Activated naive CD4-positive, alpha-beta T cell treated with anti-CD3 and anti-CD28 coated beads, Interleukin-2, amount 50 U/mL, for 72 hours (primary cell): ENCODE results near the gene WFS1. TPM values are rescaled to one million over a fixed set of nuclear protein-coding genes. Genes with fewer than 3 reads are reported as not detected.

Source experiments
- ATAC-seq, 2 donors: fragments of 150-1000 bp; cut with Tn5 transposase; 2 replicates each; pipeline ENCODE4 v1.10.0; 2021; ENCODE audit warnings: mild to moderate bottlenecking in 2 of 2, moderate library complexity in 2 of 2
- DNase-seq, 2 donors: peaks; one replicate each; pipeline ENCODE4 v3.0.0; 2021 to 2022; ENCODE audit warnings: low spot score in 2 of 2
- H3K27ac Mint-ChIP-seq, 2 donors: one replicate each; pipeline ENCODE4 v1.8.0; 2022; ENCODE audit warnings: mild to moderate bottlenecking in 2 of 2, mixed read lengths in 2 of 2
- H3K36me3 Mint-ChIP-seq, 2 donors: one replicate each; pipeline ENCODE4 v1.8.0; 2022; ENCODE audit warnings: mixed read lengths in 2 of 2
- H3K9me3 Mint-ChIP-seq, 2 donors: one replicate each; pipeline ENCODE4 v1.8.0; 2022; ENCODE audit warnings: mixed read lengths in 2 of 2
- total RNA-seq, 2 donors: library from RNA; stranded (reverse); gene quantifications; one replicate each; pipeline ENCODE4 v1.2.3, GENCODE V29; 2022

The WFS1 gene
- total RNA-seq, 2 donors from 2014 or later: 1.8 to 3.2 TPM

DNA sequence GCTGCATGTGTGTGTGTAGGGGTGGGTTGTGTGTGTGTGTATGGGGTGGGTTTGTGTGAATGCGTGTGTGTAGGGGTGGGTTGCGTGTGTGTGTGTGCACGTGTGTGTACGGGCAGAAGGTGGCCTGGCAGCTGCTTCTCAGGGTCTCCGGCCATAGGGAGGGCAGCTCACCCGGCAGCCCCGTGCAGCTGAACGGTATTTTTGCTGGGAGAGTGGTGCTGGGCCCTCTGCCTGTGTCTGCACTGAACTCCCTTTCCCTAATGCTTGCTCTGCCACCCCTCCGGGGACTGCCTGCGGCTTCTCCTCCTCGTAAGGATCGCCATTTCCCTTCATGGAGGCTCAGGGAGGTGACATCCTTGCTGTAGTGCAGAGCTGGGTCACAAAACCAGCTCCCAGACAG lies 30.2 kb downstream of the WFS1 start:
- DNase-seq (no peak), ATAC-seq (no peak)
- Mint-ChIP-seq H3K27ac (no peak overlapping the region), H3K9me3 (no peaks in the 10 kb centered on the region), H3K36me3 (peaks cover 0 to 23% of the 10 kb centered on the region in 2 donors)

DNA sequence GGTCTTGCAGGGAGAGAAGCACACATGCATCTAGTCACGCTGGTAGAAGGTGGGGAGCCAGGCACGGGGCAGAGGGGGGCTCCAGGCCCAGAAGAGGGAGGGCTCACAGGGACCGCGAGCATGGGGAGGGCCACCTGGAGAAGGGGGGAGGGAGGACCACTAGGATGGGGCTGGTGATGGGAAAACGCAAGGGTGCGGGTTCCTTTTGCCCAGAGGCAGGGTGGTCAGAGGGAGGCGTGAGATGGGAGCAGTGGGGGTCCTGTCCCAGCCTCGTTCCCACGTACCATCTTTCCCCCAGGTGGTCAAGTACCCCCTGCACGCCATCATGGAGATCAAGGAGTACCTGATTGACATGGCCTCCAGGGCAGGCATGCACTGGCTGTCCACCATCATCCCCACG lies 30.7 kb downstream of the WFS1 start:
- ATAC-seq (no peak), DNase-seq (no peak)
- H3K27ac Mint-ChIP-seq: no peak overlapping the region
- no peaks in the 10 kb centered on the region for H3K9me3 Mint-ChIP-seq
- peaks cover 0 to 23% of the 10 kb centered on the region in 2 donors for H3K36me3 Mint-ChIP-seq

DNA sequence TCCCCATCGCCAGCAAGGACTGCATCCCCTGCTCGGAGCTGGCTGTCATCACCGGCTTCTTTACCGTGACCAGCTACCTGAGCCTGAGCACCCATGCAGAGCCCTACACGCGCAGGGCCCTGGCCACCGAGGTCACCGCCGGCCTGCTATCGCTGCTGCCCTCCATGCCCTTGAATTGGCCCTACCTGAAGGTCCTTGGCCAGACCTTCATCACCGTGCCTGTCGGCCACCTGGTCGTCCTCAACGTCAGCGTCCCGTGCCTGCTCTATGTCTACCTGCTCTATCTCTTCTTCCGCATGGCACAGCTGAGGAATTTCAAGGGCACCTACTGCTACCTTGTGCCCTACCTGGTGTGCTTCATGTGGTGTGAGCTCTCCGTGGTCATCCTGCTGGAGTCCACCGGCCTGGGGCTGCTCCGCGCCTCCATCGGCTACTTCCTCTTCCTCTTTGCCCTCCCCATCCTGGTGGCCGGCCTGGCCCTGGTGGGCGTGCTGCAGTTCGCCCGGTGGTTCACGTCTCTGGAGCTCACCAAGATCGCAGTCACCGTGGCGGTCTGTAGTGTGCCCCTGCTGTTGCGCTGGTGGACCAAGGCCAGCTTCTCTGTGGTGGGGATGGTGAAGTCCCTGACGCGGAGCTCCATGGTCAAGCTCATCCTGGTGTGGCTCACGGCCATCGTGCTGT lies 31.5 kb downstream of the WFS1 start:
- peaks cover 0 to 23% of the 10 kb centered on the region in 2 donors for H3K36me3 Mint-ChIP-seq
- ATAC-seq (no peak), DNase-seq (no peak)
- no peak overlapping the region for H3K27ac Mint-ChIP-seq
- no peaks in the 10 kb centered on the region for H3K9me3 Mint-ChIP-seq

GRCh38 chr4:6301732-6302442 lies 32.2 kb downstream of the WFS1 start:
- no peak for ATAC-seq
- no peaks in the 10 kb centered on the region for H3K9me3 Mint-ChIP-seq
- H3K36me3 Mint-ChIP-seq: peaks cover 0 to 23% of the 10 kb centered on the region in 2 donors
- peak overlapping the region in 1 of 2 donors; percentile 60 for H3K27ac Mint-ChIP-seq
- no peak for DNase-seq

DNA sequence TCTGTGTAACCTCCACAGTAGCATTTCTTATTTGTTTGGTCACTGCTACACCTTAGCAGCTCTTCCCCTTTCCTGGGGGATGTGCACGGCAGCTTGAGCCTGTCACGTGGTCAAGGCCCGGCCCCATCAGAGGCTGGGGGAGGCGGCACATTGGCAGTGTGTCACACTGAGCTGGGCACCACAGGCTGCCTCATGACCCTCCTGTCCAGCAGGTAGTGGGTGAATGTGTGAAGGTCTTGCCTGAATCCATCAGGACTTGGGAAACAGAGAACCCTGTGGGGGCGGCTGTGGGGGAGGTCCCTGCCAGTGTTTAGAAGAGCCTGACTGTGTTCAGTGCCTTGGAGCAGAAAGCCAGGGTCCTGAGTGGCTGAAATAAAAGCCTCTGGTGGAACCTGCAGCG lies 33.2 kb downstream of the WFS1 start:
- Mint-ChIP-seq H3K27ac (peak overlapping the region in 1 of 2 donors; percentile 9), H3K9me3 (no peaks in the 10 kb centered on the region), H3K36me3 (peaks cover 0 to 23% of the 10 kb centered on the region in 2 donors)
- DNase-seq: no peak
- no peak for ATAC-seq

DNA sequence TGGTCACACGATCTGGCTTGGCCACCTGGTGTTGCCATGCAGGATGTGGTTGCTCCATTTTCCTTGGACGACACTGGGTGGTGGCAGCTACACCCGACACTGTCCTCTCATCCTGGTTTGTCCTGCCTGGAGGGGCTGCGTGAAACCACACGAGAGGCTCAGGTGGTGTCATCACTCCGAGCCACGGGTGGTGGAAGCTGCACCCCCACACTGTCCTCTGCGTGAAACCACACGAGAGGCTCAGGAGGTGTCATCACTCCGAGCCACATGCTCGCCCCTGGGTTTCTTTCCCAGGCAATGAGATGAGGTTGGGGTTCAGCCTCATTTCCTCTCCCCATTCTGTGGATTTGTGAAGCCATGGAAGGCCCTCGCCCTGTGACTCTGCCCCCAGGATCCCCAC lies 34.3 kb downstream of the WFS1 start:
- Mint-ChIP-seq H3K27ac (no peak overlapping the region), H3K36me3 (peaks cover 7 to 29% of the 10 kb centered on the region in 2 donors), H3K9me3 (peaks cover 0 to 5% of the 10 kb centered on the region in 2 donors)
- ATAC-seq: no peak
- no peak for DNase-seq

- ATAC-seq (no peak), DNase-seq (no peak)
- peaks cover 0 to 5% of the 10 kb centered on the region in 2 donors for H3K9me3 Mint-ChIP-seq
- no peak overlapping the region for H3K27ac Mint-ChIP-seq
- H3K36me3 Mint-ChIP-seq: peaks cover 7 to 23% of the 10 kb centered on the region in 2 donors
Observed at GRCh38 chr4:6306299-6306698, 36.6 kb downstream of the WFS1 start.

GRCh38 chr4:6307230-6307629 lies 37.6 kb downstream of the WFS1 start:
- Mint-ChIP-seq H3K9me3 (peaks cover 0 to 5% of the 10 kb centered on the region in 2 donors), H3K27ac (no peak overlapping the region), H3K36me3 (peaks cover 7 to 13% of the 10 kb centered on the region in 2 donors)
- DNase-seq: no peak
- no peak for ATAC-seq

DNA sequence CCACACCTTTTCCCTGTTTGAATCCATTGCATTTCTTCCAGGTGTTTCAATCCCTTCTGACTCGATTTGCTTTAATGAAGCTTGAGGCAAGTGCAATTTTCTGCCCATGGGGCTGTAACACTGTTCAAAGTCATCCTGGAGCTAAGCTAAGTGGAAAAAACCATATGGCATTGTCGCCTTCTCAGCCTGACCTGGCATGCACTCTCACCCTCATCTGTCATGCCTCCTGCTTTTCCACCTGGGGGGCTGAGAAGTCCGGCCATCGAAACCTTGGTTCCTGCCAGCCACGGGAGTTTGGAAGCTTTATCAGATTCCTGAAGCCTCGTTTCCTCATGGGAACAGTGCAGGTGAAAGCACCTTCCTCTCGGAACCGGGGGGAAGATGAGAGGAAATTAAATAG lies 38.2 kb downstream of the WFS1 start:
- DNase-seq (no peak), ATAC-seq (no peak)
- Mint-ChIP-seq H3K36me3 (peaks cover 7% of the 10 kb centered on the region in 2 donors), H3K27ac (no peak overlapping the region), H3K9me3 (peaks cover 0 to 5% of the 10 kb centered on the region in 2 donors)

DNA sequence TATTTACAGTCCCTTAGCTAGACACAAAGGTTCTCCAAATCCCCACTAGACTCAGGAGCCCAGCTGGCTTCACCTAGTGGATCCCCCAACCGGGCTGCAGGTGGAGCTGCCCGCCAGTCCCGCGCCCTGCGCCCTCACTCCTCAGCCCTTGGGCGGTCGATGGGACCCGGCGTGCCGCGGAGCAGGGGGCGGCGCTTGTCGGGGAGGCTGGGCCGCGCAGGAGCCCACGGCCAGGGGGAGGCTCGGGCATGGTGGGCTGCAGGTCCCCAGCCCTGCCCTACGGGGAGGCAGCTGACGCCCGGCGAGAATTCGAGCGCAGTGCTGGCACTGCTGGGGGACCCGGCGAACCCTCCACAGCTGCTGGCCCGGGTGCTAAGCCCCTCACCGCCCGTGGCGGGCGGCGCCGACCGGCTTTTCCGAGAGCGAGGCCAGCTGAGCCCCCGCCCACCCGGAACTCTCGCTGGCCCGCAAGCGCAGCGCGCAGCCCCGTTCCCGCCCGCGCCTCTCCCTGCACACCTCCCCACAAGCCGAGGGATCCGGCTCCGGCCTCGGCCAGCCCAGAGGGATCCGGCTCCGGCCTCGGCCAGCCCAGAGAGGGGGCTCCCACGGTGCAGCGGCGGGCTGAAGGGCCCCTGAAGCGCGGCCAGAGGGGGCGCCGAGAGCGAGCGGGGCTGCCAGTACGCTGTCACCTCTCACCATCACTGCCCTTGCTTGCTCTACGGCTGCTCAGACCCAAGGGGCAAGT lies 39.4 kb downstream of the WFS1 start:
- DNase-seq: no peak
- Mint-ChIP-seq H3K27ac (no peak overlapping the region), H3K9me3 (peaks cover 0 to 5% of the 10 kb centered on the region in 2 donors), H3K36me3 (peaks cover 6 to 7% of the 10 kb centered on the region in 2 donors)
- peak in 1 of 2 donors; percentile 71 for ATAC-seq

- ATAC-seq (no peak), DNase-seq (no peak)
- Mint-ChIP-seq H3K36me3 (peaks cover 6 to 7% of the 10 kb centered on the region in 2 donors), H3K9me3 (peaks cover 0 to 5% of the 10 kb centered on the region in 2 donors), H3K27ac (no peak overlapping the region)
Observed at GRCh38 chr4:6309777-6310176, 40.1 kb downstream of the WFS1 start.

DNA sequence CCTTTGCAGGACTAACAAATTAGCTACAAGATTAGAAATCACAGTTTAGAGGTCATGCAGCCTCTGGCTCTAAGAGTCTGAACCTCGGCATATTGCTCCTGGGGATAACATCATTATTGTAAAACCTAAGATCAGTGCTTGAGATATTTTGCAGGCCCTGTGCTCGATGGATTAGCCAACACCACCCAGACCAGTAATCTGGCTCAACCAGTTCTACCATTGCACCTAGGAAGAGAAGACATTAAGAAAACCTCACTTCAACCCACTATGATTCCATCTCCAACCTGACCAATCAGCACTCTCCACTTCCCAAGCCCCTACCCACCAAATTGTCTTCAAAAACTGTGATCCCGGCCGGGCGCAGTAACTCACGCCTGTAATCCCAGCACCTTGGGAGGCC lies 43.6 kb downstream of the WFS1 start:
- ATAC-seq (no peak), DNase-seq (no peak)
- peaks cover 4 to 5% of the 10 kb centered on the region in 2 donors for H3K36me3 Mint-ChIP-seq
- H3K27ac Mint-ChIP-seq: no peak overlapping the region
- peaks cover 0 to 4% of the 10 kb centered on the region in 2 donors for H3K9me3 Mint-ChIP-seq

- Mint-ChIP-seq H3K27ac (no peak overlapping the region), H3K36me3 (no peaks in the 10 kb centered on the region), H3K9me3 (no peaks in the 10 kb centered on the region)
- ATAC-seq (no peak), DNase-seq (no peak)
Observed at GRCh38 chr4:6316461-6317003, 46.9 kb downstream of the WFS1 start.

DNA sequence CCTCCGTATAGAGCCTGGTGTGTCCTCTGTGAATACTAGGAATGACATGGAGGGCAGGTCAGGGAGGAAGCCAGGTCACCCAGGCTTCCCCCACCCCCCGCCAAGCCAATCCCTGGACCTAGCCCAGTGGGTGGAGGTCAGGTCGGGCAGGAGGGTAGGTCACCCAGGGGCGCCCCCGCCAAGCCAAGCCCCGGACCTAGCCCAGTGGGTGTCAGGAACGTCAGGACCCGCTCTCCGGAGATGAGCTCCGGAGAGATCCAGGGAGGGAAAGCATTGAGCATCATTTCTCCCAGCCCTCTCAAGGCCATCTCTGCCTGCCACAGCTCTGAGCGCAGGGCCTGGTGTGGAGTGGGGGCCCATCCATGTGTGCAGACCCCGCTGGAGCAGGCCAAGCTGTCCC lies 48.6 kb downstream of the WFS1 start:
- DNase-seq: no peak
- H3K9me3 Mint-ChIP-seq: no peaks in the 10 kb centered on the region
- peak overlapping the region in 1 of 2 donors; percentile 44 for H3K27ac Mint-ChIP-seq
- H3K36me3 Mint-ChIP-seq: no peaks in the 10 kb centered on the region
- ATAC-seq: no peak

GRCh38 chr4:6319530-6320150 lies 50.0 kb downstream of the WFS1 start:
- no peaks in the 10 kb centered on the region for H3K36me3 Mint-ChIP-seq
- no peaks in the 10 kb centered on the region for H3K9me3 Mint-ChIP-seq
- no peak for DNase-seq
- no peak overlapping the region for H3K27ac Mint-ChIP-seq
- no peak for ATAC-seq

GRCh38 chr4:6320663-6321062 lies 51.0 kb downstream of the WFS1 start:
- DNase-seq (no peak), ATAC-seq (peak in 1 of 2 donors; percentile 22)
- Mint-ChIP-seq H3K9me3 (no peaks in the 10 kb centered on the region), H3K27ac (no peak overlapping the region), H3K36me3 (no peaks in the 10 kb centered on the region)

DNA sequence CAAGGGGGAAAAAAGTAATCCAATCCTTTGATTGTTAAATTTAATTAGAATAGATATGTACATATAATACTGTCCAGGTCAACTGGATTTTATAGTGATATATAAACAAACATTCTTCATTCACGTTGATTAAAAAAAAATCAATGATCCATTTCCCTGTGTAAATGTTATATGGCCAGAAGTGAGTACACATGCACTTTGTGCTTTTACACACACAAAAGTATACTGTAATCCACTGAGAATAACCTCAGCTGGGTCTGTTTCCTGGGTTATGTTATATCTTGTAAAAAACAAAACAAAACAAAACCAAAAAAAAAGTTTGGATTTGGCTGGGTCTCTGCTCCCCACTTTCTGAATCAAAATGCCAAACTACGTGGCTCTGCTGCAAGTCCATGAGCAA lies 51.7 kb downstream of the WFS1 start:
- Mint-ChIP-seq H3K9me3 (no peaks in the 10 kb centered on the region), H3K27ac (no peak overlapping the region), H3K36me3 (no peaks in the 10 kb centered on the region)
- ATAC-seq (no peak), DNase-seq (no peak)
